DOHH2 (cell line): Measurements from ENCODE around the gene ATP8A2.

Source experiments
- CTCF ChIP-seq: fragments of 200-600 bp; sonication (generic); IDR thresholded peaks from one replicate; pipeline ENCODE4 v1.5.1; 2014; ENCODE audit warnings: antibody characterized with exemption, mild to moderate bottlenecking, low read depth, low read length; ENCODE audit not compliant: poor library complexity, severe bottlenecking
- EZH2phosphoT487 ChIP-seq: fragments of 200-600 bp; sonication (generic); IDR thresholded peaks from 2 replicates; pipeline ENCODE4 v1.6.1; 2017; ENCODE audit warnings: borderline replicate concordance, mild to moderate bottlenecking, antibody characterized with exemption, low read length, moderate library complexity, mixed read lengths

GRCh38 chr13:26015271-26016125 lies 643.7 kb downstream of the ATP8A2 start:
- TF ChIP-seq CTCF = no peak
- TF ChIP-seq EZH2phosphoT487 = no peak
